ENCODE data around the gene BTN2A1.
"Not testable (repeated sequence)": the region's sequence is repeated elsewhere in the genome, so short reads cannot be mapped to it uniquely, and the experiment has no call there.

BTN2A1 gene

GRCh38 chr6:26432627-26433201 lies 25.0 kb upstream of the BTN2A1 start:
- peak; percentile 85 for DNase-seq

GRCh38 chr6:26433680-26434079 lies 24.1 kb upstream of the BTN2A1 start:
- DNase-seq, result not testable (repeated sequence)

GRCh38 chr6:26436018-26436417 lies 21.7 kb upstream of the BTN2A1 start:
- DNase-seq, result no peak

- no peak for DNase-seq
Measured at GRCh38 chr6:26437550-26437949, 20.2 kb upstream of the BTN2A1 start.

GRCh38 chr6:26438000-26438399 lies 19.8 kb upstream of the BTN2A1 start:
- DNase-seq, result no peak

DNA sequence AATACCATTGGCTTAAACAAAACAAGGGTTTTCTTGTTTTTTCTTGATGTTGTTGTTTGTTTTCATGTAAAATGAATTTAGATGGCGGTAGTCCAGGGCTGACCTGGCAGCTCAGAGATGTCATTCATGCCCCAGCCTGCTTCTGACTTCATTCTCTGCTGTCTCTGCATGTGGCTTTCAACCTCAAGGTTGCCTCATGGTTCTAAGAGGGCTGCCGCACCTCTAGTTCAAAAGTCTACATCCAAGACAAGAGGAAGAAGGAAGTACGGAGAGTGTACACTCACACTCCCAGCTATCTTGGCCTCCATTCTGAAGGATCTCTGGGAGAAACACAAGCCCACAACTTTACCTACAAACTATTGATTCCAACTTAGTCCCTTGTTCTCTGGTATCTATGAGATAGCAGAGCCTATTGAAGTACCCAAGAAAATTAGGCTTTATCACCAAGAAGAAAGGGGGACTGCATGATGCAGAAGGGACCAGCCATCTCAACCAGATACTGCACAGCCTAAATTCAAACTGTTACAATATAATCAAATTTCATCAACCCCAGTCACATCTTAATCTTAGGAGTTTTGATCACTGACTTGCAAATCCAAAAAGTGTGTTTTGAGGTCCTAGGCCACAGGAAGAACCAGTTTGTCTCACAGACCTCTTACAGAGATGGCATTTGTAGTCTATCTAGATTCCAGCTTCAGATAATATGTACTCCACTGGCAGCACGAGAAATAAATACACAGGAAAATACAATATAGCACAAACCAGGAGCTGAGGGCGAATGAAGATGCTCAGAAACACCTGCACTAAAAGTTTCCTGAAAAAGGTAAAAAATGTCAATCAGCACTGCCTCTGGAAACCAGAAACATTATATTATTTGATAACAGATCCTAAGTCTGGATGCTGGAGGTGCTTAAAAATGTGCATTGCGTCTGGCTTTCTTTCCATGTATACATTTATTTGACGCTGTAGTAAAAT lies 18.3 kb upstream of the BTN2A1 start:
- DNase-seq, result no peak

- DNase-seq, result no peak
Measured at GRCh38 chr6:26440977-26441358, 16.8 kb upstream of the BTN2A1 start.

GRCh38 chr6:26441977-26442376 lies 15.8 kb upstream of the BTN2A1 start:
- DNase-seq, result no peak

DNA sequence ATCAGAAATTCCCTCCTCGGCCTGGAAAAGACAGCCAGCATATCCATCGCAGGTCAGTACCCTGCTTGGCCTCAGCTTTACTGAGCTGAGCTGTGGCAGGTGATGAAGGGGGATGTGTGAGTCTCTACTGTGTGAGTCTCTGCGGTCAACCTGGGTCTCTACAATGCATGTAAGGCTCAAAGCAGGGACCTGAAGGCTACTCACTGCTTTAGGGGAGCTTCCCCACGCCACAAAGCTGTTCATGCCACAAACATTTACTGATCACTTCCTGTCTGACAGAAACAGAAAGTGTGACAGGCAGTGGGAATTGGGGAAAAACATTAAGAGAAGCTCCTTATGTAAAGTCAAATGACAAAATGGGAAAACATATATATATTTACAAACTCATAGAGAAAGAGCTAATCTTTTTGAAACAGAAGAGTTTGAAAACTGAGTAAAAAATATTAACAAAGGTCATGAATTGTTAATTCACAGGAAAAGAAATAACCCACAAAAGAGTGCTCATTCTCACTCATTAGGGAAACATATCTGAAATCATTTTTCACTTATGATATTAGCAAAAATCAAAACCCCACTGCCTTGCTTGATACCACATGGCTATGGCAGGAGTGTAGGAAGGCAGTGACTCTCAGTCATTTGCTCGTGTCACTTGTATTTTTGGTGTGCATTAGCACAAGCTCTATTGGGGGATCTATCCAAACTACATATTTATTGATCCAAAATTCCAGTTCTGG lies 11.7 kb upstream of the BTN2A1 start:
- DNase-seq, result no peak

GRCh38 chr6:26447257-26447656 lies 10.5 kb upstream of the BTN2A1 start:
- DNase-seq, result no peak

DNA sequence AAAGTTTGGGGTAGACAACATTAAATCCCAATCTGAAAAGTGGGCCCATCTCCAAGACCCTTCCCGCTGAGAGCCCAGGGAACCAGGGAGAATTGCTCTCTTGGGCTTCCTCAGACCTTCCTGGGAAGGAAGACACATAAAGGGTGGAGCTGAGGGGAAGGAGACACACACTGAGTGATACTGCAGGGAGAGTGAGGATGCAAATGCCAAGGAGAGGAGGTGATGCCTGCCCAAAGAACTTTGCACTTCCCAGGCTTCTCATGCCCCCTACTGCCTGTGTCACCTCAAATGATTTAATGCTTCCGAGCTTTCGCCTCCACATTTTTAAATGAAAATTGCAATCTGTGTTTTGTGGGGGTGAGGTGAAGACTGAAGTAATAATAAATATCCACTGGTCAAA lies 7.5 kb upstream of the BTN2A1 start:
- DNase-seq, result no peak

DNA sequence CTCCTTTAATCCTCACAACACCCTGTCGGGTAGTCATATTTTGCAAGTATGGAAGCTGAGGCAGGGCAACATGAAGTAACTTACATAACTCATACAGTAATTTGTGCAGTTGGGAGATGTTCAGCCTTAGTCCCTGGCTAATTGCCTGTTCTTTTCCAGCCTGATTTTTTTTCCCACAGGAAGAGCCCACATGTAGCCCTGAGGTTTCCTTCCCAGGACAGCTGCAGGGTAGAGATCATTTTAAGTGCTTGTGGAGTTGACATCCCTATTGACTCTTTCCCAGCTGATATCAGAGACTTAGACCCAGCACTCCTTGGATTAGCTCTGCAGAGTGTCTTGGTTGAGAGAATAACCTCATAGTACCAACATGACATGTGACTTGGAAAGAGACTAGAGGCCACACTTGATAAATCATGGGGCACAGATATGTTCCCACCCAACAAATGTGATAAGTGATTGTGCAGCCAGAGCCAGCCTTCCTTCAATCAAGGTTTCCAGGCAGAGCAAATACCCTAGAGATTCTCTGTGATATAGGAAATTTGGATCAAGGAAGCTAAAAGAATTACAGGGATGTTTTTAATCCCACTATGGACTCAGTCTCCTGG lies 5.0 kb upstream of the BTN2A1 start:
- DNase-seq, result no peak

DNA sequence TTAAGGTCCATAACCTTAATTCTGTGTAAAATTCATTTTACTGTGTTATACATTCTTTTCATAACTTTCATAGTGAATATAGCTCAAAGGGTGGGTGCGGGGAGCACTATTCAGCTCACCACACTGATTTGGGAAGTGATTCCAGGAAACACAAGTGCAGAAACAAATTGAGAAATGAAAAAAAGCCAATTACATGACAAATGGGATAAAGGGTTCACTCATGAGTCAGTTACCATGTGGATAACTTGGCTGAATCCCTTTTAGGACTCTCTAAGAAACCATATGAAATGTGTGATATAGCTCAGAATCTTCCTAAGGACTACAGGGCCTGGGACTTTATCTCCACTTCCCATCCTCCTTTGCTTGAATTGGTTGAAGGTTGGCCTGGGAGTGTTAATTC lies 3.1 kb upstream of the BTN2A1 start:
- no peak for DNase-seq

GRCh38 chr6:26455357-26455970 lies 2.3 kb upstream of the BTN2A1 start:
- peak; percentile 79 for DNase-seq

DNA sequence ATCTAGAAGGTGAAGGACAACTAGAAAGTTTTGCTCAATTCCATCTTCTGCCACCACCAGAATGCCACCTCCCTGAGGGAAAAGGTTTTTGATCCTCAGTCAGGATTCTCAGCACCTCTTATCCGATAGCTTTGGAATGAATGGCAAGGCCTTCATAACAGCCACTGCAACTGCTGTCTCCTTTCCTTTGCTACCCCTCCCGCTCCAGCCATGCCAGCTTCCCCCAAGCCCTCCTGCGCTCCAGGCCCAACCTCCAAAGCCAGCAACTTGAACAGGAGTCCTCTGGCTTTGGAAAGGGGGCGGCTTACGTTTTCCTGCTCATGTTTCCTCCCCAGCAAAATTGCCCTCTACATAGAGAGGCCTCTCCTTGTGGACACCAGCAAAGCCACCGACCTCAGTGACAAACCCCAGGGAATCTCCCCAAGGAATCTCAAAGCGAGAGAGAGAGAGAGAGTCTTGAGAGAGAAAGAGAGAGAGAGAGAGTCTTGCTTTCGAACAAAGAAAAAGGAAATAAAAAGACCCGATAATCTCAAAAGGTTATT lies 420 bp upstream of the BTN2A1 start:
- no peak for DNase-seq

DNA sequence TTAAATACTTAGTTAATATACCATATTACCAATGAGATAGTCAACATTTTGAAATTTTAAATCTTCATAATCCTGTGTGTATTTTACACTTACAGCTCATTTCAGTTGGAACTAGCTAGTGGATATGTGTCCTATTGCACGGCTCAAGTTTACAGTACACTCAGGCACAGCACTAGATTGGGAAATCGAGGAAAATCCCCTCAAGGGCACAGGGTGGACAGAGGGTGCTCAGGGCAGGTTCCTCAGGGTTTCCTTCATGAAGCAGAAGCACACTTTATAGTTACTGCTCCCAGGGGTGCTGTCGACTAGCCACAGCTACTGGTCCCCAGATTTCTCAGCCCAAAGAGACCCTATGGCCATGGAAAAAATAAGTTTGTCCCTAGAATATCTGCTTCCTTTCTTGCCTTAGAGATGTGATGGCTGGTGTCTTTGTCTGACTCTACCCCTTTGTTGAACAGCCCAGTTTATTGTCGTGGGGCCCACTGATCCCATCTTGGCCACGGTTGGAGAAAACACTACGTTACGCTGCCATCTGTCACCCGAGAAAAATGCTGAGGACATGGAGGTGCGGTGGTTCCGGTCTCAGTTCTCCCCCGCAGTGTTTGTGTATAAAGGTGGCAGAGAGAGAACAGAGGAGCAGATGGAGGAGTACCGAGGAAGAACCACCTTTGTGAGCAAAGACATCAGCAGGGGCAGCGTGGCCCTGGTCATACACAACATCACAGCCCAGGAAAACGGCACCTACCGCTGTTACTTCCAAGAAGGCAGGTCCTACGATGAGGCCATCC lies 1.5 kb downstream of the BTN2A1 start:
- DNase-seq, result no peak

GRCh38 chr6:26461353-26461752 lies 3.6 kb downstream of the BTN2A1 start:
- DNase-seq, result not testable (repeated sequence)

GRCh38 chr6:26464014-26464413 lies 6.3 kb downstream of the BTN2A1 start:
- DNase-seq, result no peak

DNA sequence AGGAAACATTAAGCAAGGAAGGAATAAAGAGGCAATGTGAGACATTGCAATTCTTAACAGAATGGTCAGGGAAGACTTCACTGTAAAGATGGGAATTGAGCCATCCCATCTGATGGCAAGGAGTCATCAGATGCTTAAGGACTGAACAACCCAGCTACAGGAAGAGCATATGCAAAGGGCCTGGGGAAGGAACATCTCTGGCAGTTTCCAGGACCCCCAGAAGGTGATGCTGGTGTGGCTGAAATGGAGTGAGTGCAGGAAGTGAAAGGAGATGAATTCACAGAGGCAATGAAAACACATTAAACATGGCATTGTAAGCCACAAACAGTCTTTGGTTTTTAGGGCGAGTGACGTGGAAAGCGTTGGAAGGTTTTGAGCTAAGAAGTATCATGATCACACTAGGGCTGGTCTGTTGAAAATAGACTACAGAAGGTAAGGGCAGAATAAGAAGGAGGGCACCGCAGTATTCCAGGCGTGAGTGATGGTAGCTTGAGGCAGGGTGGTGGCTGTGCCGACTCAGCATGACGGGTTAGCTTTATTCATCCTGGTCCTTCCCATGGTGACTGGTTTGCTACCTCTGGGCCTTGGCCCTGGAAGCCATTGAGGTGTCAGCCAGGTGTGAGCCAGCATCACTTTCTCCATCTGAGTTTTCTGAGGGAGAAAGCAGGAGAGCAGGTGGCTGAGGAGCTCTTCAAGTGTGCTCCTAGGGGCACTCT lies 6.8 kb downstream of the BTN2A1 start:
- DNase-seq, result no peak

- no peak for DNase-seq
Measured at GRCh38 chr6:26465776-26466175, 8.0 kb downstream of the BTN2A1 start.

DNA sequence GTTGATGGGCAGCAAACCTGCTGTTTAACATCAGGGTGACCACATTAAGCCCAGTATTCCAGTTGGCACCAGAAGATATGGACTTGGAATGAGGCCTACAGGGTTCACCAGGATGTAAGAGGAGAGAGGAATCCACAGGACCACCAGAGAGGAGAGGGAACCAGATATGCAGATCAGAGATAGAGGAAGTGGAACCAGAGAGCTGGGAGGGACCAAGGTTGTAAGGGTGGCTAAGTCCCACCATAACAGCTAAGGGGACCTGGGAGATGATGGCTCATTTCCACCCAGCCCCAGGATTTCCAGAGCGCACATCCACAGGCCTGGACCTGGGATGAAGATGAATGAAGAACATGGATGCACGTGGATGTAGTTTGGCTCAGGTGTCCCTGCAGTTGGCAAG lies 11.1 kb downstream of the BTN2A1 start:
- no peak for DNase-seq

Measured in fibroblast of skin of back (primary cell).